PC-3 (cell line): ENCODE data around the gene ZNF260. TPM values are rescaled to one million over a fixed set of nuclear protein-coding genes. Genes with fewer than 3 reads are reported as not detected.

Experiments used
- total RNA-seq: library from RNA; depleted of rRNA; stranded (reverse); fragments of >200 nt; gene quantifications from 2 replicates; pipeline ENCODE4 v1.2.3, GENCODE V29; 2014; rRNA removed

ZNF260 gene
- total RNA-seq, 1 experiment from 2014 or later = 5.5 TPM

Other genes with a start within 250 kb of the ZNF260 start
- 0.40 and 0.73 TPM in 2 replicates for gene ZFP14, start 149.1 kb downstream of the ZNF260 start, total RNA-seq
- gene ZFP82, start 109.6 kb downstream of the ZNF260 start, total RNA-seq = 0.35 and 0.36 TPM in 2 replicates
- gene ZNF566, start 38.7 kb downstream of the ZNF260 start, total RNA-seq = 3.1 and 7.8 TPM in 2 replicates
- gene ZNF529, start 45.0 kb upstream of the ZNF260 start, total RNA-seq = 2.9 and 3.1 TPM in 2 replicates
- gene ZNF382, start 77.0 kb upstream of the ZNF260 start, total RNA-seq = 0.75 and 0.91 TPM in 2 replicates
- 2.5 and 3.9 TPM in 2 replicates for gene ZNF461, start 138.6 kb upstream of the ZNF260 start, total RNA-seq
- 3.5 and 6.5 TPM in 2 replicates for gene ZNF567, start 159.3 kb upstream of the ZNF260 start, total RNA-seq
- 0.86 and 1.2 TPM in 2 replicates for gene ZNF850, start 244.5 kb upstream of the ZNF260 start, total RNA-seq